SK-N-SH (cell line): Measurements from ENCODE around the gene CLMN. TPM values are rescaled to one million over a fixed set of nuclear protein-coding genes. Genes with fewer than 3 reads are reported as not detected.

ENCODE experiments used
- CTCF ChIA-PET: fragments of 300-600, 350-600 bp; formaldehyde crosslinking; extraction: SDS; loops from one replicate; lab custom pipeline; 2021; lab: Yijun Ruan, JAX
- POLR2A ChIA-PET: fragments of 350-600 bp; sonication (Branson Sonifier 250); formaldehyde crosslinking; extraction: SDS; loops from one replicate; lab custom pipeline; 2020; ENCODE audit warnings: antibody characterized with exemption, inconsistent platforms; lab: Yijun Ruan, JAX
- DNase-seq: peaks from one replicate; pipeline ENCODE4 v3.0.0; 2012
- H2AFZ ChIP-seq: fragments of 200-600 bp; sonication (generic); 2 replicates; pipeline ENCODE4 v1.8.1; 2016; ENCODE audit warnings: antibody characterized with exemption, mild to moderate bottlenecking, low read depth
- H3F3A ChIP-seq: fragments of 200-600 bp; sonication (generic); replicated peaks from 2 replicates; pipeline ENCODE3; 2016; ENCODE audit warnings: antibody characterized with exemption, mild to moderate bottlenecking; ENCODE audit not compliant: insufficient read depth
- H3K27ac ChIP-seq, 2 experiments: fragments of 200-500 bp in 1 of 2; fragments of 200-600 bp in 1 of 2; sonication (Bioruptor generic) in 1 of 2; sonication (generic), shearing (Covaris generic) in 1 of 2; 2 replicates each; pipeline versions ENCODE4 v1.5.1 to v1.6.1; 2014 to 2016; ENCODE audit warnings: low read depth in 2 of 2, inconsistent platforms in 1 of 2, low read length in 1 of 2, mild to moderate bottlenecking in 1 of 2, mixed read lengths in 1 of 2
- H3K27me3 ChIP-seq: fragments of 200-600 bp; sonication (generic), shearing (Covaris generic); 2 replicates; pipeline ENCODE4 v1.6.1; 2016; ENCODE audit warnings: mixed run types; ENCODE audit not compliant: insufficient read depth
- H3K36me3 ChIP-seq, 2 experiments: fragments of 200-500 bp in 1 of 2; fragments of 200-600 bp in 1 of 2; sonication (Bioruptor generic) in 1 of 2; sonication (generic) in 1 of 2; replicated peaks in 1 of 2; 2 replicates each; pipeline versions ENCODE3 to v1.5.1; 2014 to 2016; ENCODE audit warnings: low read length in 1 of 2, mild to moderate bottlenecking in 1 of 2; ENCODE audit not compliant: insufficient read depth in 2 of 2, control insufficient read depth in 1 of 2
- H3K4me1 ChIP-seq, 2 experiments: fragments of 200-500 bp in 1 of 2; fragments of 200-600 bp in 1 of 2; sonication (Bioruptor generic) in 1 of 2; sonication (generic), shearing (Covaris generic) in 1 of 2; 2 replicates each; pipeline versions ENCODE4 v1.5.1 to v1.6.1; 2014 to 2016; ENCODE audit warnings: low read depth in 1 of 2, low read length in 1 of 2, mixed run types in 1 of 2; ENCODE audit not compliant: insufficient read depth in 2 of 2, control insufficient read depth in 1 of 2
- H3K4me2 ChIP-seq: fragments of 200-600 bp; sonication (generic), shearing (Covaris generic); 2 replicates; pipeline ENCODE4 v1.6.1; 2017; ENCODE audit warnings: mixed run types
- H3K4me3 ChIP-seq, 2 experiments: fragments of 200-500 bp in 1 of 2; fragments of 200-600 bp in 1 of 2; sonication (Bioruptor generic) in 1 of 2; sonication (generic), shearing (Covaris generic) in 1 of 2; 2 replicates each; pipeline versions ENCODE4 v1.5.1 to v1.8.1; 2014 to 2016; ENCODE audit warnings: low read depth in 2 of 2, inconsistent platforms in 1 of 2, low read length in 1 of 2, mild to moderate bottlenecking in 1 of 2, mixed read lengths in 1 of 2, moderate library complexity in 1 of 2
- H3K79me2 ChIP-seq: fragments of 200-600 bp; sonication (generic); 2 replicates; pipeline ENCODE4 v1.8.1; 2017; ENCODE audit warnings: mild to moderate bottlenecking; ENCODE audit not compliant: insufficient read depth
- H3K9ac ChIP-seq: fragments of 200-600 bp; sonication (generic); 2 replicates; pipeline ENCODE4 v1.6.1; 2017; ENCODE audit warnings: mixed run types
- H3K9me2 ChIP-seq: fragments of 200-600 bp; sonication (generic); 2 replicates; pipeline ENCODE4 v1.6.1; 2017; ENCODE audit warnings: mixed run types
- H3K9me3 ChIP-seq: fragments of 200-600 bp; sonication (generic); 2 replicates; pipeline ENCODE4 v1.6.1; 2017; ENCODE audit warnings: mixed run types, mild to moderate bottlenecking, moderate library complexity
- H4K20me1 ChIP-seq: fragments of 200-600 bp; sonication (generic); 2 replicates; pipeline ENCODE4 v1.6.1; 2017; ENCODE audit warnings: mild to moderate bottlenecking, mixed run types; ENCODE audit not compliant: insufficient read depth
- EP300 ChIP-seq, 2 experiments: IDR thresholded peaks; 2 replicates each; pipeline versions ENCODE4 v1.4.0 to v1.6.1; 2012; ENCODE audit warnings: borderline replicate concordance in 1 of 2, low read depth in 1 of 2, low read length in 1 of 2
- FOXJ3 ChIP-seq: sonication (generic); formaldehyde crosslinking; IDR thresholded peaks from 2 replicates; pipeline ENCODE4 v1.5.1; 2020; ENCODE audit warnings: mild to moderate bottlenecking, missing genetic modification reagents
- GATA2 ChIP-seq: sonication (generic); formaldehyde crosslinking; IDR thresholded peaks from 2 replicates; pipeline ENCODE4 v1.5.0; 2020; ENCODE audit warnings: mild to moderate bottlenecking, missing genetic modification reagents
- RCOR1 ChIP-seq: fragments of 150-350 bp; IDR thresholded peaks from 2 replicates; pipeline ENCODE4 v1.6.1; 2017; ENCODE audit warnings: antibody characterized with exemption, low read length
- REST ChIP-seq: IDR thresholded peaks from 2 replicates; pipeline ENCODE4 v1.6.1; 2012; ENCODE audit warnings: mild to moderate bottlenecking, low read depth, low read length, moderate library complexity
- TAF1 ChIP-seq: IDR thresholded peaks from 2 replicates; pipeline ENCODE4 v1.6.1; 2012; ENCODE audit warnings: low read depth, mild to moderate bottlenecking, low read length, moderate library complexity, borderline replicate concordance
- TEAD4 ChIP-seq: IDR thresholded peaks from 2 replicates; pipeline ENCODE4 v1.4.0; 2012; ENCODE audit warnings: mild to moderate bottlenecking, borderline replicate concordance; ENCODE audit not compliant: insufficient read depth
- WGBS: methylation state at CpG from one replicate; pipeline ENCODE4 v1.1.6; 2017; ENCODE audit warnings: low lambda C conversion rate; 5-methylcytosine and 5-hydroxymethylcytosine counted together
- polyA plus RNA-seq, 3 experiments: library from polyadenylated mRNA; depleted of rRNA; stranded (reverse); fragments of >200 nt; gene quantifications; 2 replicates each; pipeline ENCODE4 v1.2.3, GENCODE V29; 2012

Gene CLMN
- polyA plus RNA-seq, 1 of the 3 experiments (the other 2 are of a cell fraction): 1.4 TPM

- Histone ChIP-seq H3K4me3 (no peak overlapping the region), H3K27ac (no peak overlapping the region), H3F3A (peaks cover 14% of the 10 kb centered on the region), H3K4me1 (peaks cover 11 to 23% of the 10 kb centered on the region in 2 experiments), H3K36me3 (no peaks in the 10 kb centered on the region), H3K9ac (no peak overlapping the region), H3K27me3 (no peaks in the 10 kb centered on the region), H3K9me3 (no peaks in the 10 kb centered on the region), H2AFZ (no peak overlapping the region), H3K79me2 (no peaks in the 10 kb centered on the region), H3K9me2 (no peaks in the 10 kb centered on the region), H4K20me1 (no peaks in the 10 kb centered on the region), H3K4me2 (no peak overlapping the region)
- no peak for DNase-seq
- POLR2A ChIA-PET: interaction anchor here (0.6 kb wide), 1 partner anchor 265 kb away, joined by 3 read pairs; no protein-coding TSS in a partner anchor
- CTCF ChIA-PET: no interaction called here
- TF ChIP-seq TAF1 (no peak), REST (0 out of 2 replicates have a peak, but pooled peaks have one; percentile 30), FOXJ3 (CRISPR knock-in tag) (no peak), TEAD4 (no peak)
Observed at GRCh38 chr14:95246870-95247269, 72.8 kb downstream of the CLMN start.

GRCh38 chr14:95245334-95245733, 74.4 kb downstream of the CLMN start:
- WGBS: 96% methylated on average over 2 of the region's 2 CpGs
- CTCF ChIA-PET: no interaction called here

More at GRCh38 chr14:95245334-95245733, 74.4 kb downstream of the CLMN start:
- Histone ChIP-seq H3K4me2 (no peak overlapping the region), H3K9ac (no peak overlapping the region), H3K4me1 (peaks cover 7 to 28% of the 10 kb centered on the region in 2 experiments), H2AFZ (no peak overlapping the region), H3K36me3 (no peaks in the 10 kb centered on the region), H3K4me3 (no peak overlapping the region), H3K9me3 (no peaks in the 10 kb centered on the region), H3K27me3 (no peaks in the 10 kb centered on the region), H3K9me2 (no peaks in the 10 kb centered on the region), H4K20me1 (no peaks in the 10 kb centered on the region), H3F3A (peaks cover 14% of the 10 kb centered on the region), H3K27ac (no peak overlapping the region), H3K79me2 (no peaks in the 10 kb centered on the region)
- POLR2A ChIA-PET: no interaction called here
- DNase-seq: no peak
- TF ChIP-seq EP300 (IDR thresholded peaks at IDR 0.05; ENCODE audit: borderline replicate concordance in 1 of 2, low read depth in 1 of 2, low read length in 1 of 2): no peak
- no peak for TF ChIP-seq GATA2 (CRISPR knock-in tag)
- no peak for TF ChIP-seq FOXJ3 (CRISPR knock-in tag)
- TF ChIP-seq REST: no peak
- TF ChIP-seq RCOR1: no peak
